Measurements from ENCODE around the gene CHST7.

Gene CHST7

DNA sequence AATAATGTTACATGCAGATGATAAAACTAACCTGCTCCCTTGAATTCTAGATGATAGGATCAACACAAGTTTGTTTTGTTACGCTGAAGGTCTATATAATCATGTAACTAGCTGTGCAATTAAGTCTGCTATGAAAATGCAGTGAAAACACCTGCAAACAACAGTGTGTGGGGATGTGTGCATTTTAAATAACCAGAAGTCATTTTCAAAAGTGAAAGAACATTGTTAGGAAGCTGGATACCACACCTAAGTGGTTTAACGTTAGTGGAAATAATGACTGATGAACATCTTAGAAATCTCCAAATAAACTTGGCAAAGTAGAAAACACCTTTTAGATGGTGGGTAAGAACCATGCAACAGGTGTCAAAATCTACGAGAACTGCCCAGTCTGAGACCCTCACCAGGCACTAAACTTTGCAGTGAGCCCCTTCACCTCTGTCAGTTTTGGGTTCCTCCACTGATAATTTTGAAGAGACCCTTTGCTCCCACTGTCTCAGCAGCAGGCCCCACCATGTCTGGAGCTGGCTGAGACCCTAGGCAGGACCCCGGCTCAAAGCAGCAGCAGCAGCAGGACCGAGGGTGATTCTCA is 36.6 kb downstream of the CHST7 start:
- DNase-seq = no peak

DNA sequence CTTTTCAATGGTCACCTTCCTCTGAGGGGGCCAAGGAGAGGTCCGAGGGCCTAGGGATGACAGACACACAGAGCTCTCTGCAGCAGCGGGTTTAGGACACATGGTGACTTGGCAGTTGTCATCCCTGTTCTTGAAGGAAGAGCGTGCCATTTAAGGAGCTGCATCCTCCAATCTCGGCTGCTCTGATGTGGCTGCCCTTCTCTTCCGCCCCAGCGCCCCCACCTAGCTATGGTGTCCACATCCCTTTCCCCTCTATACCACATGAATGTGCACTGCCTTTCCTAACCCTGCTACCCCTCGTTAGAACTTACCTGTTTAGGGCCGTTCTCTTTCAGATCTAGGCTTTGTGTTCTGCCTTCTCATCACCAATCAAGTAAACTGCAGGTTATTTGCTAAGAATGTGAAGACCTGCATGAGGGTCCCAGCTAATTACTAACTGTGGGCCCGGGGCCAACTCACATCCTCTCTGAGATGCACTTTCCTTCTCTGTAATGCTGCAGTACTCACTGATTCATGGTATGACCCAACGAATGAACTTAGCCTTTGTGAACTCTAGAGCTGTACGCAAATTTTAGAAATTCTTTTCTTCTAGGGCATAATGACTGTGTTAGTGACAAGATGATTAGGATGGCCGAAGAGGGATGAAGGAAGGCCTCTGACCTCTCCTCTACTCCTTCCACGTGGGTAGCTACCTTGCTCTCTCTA is 38.2 kb downstream of the CHST7 start:
- no peak for DNase-seq

DNA sequence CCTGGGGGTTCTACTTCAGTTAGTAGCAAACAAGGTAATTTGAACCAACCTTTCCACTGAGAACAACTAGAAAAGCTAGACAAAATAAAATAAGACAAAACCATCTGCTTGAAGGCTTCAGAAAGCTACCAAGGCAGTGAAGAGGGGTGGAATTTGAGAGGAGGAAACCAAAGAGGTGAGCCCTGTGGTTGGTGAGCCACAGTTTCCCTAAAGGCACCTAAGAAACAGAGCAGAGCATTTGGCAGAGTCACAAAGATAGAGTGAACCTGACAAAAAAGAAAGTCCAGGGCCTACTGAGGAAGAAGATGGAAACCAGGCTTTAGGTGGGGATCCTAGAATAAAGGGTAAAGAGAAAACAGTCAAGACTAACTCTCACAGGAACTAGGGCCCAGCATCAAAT is 44.3 kb downstream of the CHST7 start:
- no peak for DNase-seq

DNA sequence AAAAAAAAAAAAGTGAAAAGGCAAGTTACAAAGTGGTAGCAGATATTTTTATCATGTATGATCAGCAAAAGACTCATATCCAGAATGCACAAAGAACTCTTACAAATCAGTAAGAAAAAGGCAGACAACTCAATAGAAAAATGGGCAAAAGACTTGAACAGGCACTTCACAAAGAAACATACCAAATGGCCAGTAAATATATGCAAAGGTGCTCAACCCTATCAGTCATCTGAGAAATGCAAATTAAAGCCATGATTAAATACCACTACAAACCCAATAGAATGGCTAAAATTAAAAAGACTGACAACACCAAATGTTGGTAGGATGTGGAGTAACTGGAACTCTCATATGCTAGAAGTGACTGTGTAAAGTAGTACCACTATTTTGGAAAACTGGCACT is 45.4 kb downstream of the CHST7 start:
- no peak for DNase-seq

DNA sequence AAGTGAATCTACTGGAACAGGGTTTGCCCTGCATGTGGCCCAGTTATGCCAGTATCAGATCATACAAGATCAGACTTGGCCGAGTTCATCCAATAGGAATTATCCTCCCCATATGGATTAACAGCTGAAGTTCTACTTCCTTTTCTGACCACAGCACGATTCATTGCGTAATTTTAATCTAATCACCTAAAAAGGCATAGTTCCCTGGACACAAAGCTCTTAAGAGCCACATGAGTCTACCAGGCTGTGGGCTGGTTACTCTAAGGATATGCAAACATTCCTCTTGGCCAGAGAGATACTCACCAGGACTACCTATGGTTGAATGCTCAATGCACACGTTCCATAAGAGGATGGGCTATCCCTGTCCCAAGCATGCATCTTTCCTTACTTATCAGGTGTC is 46.9 kb downstream of the CHST7 start:
- DNase-seq = no peak

DNA sequence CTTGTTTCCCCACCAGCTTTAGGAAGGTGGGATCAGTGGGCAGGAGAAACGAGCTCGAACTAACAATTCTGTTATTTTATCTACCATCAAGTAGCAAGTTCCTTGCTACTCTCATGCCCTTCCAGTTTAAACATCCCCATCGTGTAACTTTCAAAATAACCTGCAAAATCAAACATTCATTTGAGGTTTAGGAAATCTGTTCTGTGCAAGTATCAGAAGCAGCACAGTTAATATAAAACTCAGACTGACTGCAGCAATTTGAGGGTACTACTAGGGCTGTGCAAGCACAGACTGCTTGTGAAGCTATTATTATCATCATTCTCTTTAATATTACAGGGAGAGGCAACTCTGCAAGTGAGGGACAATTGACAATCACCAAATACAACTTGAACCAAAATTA is 48.0 kb downstream of the CHST7 start:
- no peak for DNase-seq

DNA sequence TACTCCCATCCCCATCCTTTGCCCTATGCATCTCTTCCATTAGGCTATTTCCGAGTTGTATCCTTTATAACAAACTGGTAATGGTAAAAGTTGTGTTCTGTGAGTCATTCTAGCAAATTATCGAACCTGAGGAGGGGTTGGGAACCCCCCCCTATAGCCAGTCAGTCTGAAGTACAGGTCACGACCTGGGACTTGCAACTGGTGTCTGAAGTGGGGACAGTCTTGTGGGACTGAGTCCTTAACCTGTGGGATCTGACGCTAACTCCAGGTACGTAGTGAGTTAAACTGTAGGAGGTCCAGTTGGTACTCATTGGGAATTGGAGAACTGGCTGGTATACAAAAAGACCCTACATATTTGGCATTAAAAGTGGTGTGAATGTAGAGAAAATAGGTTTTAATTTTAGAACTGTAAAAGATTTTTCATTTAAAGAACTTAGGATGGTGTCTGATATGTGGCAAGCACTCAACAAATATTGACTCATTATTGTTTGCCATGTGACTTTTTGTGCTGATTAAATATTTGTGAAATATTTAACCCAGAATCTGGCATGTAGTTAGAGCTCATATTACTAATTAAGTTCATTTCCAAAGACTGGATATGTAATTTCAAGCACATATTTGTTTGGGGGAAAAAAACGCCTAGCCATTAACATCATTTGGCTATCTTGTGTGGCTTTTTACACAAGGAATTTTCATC is 50.7 kb downstream of the CHST7 start:
- no peak for DNase-seq

DNA sequence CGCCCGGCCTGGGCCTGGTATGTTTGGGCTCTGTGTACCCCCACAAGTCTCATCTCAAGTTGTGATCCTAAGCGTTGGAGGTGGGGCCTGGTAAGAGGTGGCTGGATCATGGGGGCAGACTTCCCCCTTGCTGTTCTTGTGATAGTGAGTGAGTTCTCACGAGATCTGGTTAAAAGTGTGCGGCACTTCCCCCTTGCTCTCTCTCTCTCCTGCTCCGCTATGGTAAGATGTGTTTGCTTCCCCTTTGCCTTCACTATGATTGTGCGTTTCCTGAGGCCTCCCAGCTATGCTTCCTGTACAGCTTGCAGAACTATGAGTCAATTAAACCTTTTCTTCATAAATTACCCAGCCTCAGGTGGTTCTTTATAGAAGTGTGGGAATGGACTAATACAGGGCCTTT is 53.0 kb downstream of the CHST7 start:
- DNase-seq = no peak

DNA sequence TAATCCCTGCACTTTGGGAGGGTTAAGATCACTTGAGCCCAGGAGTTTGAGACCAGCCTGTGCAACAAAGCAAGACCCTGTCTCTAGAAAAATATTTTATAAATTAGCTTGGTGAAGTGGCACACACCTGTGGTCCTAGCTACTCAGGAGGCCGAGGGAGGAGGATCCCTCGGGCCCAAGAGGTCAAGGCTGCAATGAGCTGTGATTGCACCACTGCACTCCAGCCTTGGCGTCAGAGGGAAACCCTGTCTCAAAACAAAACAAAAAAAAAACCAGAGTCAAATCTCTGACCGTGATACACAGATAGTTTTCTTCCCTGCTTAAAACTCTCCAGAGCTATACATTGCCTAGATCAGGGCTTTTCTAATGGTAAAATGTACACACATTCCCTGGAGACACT is 53.5 kb downstream of the CHST7 start:
- DNase-seq = no peak

DNA sequence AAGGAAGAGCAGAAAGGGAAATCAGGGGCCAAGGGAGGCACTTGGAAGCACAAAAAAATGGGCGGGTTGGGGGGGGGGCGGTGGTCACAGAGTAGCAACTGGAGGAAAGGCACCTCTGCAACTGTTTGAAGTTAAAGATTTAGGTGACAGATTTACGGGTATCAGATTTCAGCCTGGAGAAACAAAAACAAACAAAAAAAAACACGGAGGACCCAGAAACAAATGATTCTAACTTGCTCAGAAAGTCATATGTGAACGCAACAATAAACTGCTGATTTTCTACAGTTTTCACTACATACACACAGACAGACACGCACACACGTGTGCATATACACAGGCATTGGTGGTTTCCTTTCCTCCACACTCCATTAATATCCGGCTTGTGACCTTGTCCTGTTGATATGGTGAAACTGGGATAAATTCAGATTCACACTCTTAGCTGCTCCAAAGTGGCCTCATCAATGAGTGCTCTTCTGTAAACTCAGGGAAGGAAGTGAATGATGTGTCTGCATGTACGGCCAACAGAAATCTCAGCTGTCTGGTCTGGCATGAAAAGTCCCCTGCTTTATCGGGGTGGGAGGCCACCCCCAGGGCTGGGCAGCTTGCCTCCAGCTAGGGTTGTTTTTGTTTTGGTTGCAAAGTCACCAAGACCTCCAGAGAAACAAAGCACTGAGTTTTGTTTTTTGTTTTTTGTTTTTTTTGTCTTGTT is 54.3 kb downstream of the CHST7 start:
- DNase-seq = no peak

DNA sequence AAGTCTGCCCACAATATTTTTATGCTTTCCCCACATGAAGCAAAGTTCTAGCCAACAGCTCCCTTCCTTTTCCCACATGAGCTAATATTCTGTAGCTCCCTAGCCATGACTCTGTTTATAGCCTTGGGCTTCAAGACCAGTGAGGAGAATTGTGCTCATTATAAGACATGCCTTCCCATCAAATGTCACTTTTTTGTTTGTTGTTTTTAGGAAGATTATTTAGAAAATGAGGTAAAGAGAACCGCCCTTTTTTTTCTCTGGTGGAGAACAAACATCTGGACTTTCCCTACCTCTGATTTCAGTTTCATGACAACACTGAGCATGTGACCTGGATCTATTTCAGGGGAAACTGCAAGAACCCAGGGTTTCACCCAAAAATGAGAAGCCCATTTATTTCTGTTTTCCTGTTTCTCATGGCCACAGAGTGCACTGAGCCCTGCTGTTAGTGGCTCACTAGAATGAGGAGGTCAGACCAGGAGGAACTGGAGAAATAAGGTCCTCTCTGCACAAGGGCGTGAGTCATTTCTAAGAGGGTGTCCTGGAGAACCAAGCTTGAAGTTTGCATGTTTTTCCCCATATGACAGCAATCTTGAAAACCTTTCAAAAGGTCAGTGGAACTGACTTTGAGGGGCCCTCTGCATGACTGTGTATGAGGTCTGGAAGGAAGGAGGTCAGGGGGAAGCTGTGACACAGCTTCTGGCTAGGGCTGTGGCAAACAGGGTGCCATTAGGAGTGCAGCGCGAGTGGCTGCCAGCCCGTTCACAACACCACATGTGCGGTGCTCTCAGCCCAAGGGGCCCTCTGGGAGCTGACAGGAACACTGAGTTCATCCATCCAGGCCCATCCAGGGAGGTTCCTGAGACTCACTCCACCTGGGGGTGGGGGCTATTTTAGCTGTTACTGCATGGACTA is 55.2 kb downstream of the CHST7 start:
- no peak for DNase-seq

DNA sequence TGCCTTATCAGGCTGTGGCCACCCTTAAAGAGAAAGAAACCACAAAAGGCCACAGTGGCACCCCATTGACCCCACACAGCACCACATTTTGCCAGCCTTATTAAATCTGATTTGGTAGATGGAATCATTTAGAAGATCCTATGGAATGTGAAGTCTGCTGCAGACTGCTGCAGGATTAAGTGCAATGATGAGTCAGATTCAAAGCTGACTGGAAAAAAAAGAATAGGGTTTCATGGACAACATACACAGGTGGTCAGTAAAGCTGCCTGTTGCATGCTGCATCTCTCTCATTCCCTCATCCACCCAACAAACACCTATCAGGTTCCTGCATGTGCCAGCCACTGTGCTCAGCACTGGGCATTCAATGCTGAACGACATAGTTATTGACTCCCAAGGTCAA is 56.6 kb downstream of the CHST7 start:
- no peak for DNase-seq

DNA sequence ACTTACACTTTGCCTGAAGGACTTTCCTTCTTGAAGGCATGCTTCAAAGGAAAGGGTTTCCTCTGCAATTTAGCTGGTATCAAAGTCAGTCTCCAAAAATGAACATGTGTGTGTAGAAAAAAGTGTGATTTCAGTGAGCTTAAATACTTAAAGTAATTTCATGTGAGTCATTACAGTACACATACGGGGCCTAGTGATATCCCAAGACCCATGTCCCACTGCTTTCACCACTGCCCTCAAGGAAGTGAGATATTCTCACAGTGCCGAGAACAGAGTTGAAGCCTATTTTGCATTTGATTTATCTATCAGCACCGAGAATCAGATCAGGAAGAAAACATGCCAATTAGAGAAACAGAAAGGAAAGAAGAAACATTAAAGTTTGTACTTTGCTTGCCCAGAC is 61.0 kb downstream of the CHST7 start:
- DNase-seq = no peak

DNA sequence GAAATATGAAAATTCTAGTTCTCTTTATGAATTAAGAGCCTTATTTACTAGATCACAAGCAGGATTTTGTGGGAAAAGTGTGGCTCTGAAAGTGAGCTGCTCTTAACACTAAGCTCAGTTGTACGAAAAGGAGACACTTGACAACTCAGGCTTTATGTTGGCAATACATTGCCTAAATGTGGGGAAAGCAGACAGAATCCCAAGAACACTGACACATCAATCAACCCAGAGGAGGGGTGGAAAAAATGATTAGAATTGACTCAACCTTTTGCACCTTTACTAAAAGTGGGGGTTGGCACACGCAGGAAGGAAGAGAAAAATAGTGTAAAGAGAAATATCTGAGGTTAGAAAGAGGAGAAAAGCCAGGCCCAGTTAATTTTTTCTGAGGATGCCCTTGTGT is 61.6 kb downstream of the CHST7 start:
- DNase-seq = no peak

DNA sequence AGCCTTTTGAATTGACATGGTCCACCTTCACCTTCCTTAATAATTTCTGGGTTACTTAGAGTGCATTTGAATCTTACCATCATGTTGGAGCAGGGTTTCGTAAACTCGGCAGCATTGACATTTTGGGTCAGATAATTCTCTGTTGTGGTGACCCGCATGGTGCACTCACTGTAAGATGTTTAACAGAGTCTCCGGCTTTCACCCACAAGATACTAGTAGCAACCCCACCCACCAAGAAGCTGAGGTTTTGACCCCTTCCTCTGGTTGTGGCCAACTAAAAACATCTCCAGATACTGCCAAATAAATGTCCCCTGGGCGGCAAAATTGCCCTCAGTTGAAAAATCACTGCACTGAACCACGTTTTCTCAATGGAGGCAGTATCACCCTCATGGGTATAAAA is 62.7 kb downstream of the CHST7 start:
- no peak for DNase-seq

DNA sequence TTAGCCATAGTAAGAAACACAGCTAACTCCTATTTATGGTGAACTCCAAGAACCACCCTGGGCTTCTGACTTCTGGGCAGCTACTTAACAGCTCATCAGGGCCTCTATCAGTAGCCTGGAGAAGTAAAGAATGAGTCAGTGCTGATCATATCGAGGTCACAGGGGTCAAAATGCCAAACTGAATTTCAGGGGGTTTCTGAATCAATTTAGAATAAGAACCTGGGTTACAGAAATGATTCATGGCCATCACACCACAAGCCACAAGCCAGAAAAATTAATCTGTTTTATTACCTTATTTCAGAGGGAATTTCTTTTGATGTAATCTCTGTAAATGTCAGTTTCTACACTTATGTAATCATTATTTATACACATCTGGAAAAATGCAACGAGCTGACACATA is 64.4 kb downstream of the CHST7 start:
- no peak for DNase-seq

DNA sequence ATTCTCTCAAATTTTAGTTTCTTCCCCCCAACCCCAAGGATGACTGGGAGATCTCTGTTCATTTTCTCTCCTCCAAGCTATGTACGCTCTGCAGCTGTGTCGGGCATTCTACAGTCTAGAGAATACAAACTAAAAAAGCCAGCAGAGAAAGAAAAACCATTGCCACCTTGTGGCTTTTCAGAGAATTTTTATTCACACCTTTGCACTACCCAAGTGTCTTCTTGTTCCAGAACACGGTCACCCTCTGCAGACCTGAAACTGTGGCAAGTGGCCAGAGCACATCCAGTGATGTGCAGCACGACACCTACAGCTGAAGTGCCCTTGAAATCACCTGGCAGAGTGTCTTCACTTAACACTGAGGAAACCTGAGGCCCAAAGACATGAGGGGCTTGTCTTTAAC is 68.6 kb downstream of the CHST7 start:
- peak in 1 of 2 donors; percentile 4 for DNase-seq

DNA sequence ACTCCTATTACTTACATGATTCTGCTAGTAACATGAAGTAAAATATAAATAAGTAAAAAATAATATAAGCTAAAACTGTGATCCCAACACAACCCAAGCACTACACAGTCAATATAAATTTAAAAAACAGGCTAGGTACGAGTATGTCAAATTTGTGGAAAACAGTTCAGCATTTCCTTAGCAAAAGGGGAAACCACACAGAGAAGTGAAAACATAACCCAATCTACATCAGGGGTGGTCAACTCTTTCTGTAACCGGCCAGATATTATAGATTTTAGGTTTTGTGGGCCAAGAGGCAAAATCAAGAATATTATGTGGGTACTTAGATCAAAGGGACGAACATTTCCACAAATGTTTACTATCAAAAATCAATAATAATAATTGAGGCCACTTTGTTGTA is 70.1 kb downstream of the CHST7 start:
- no peak for DNase-seq

DNA sequence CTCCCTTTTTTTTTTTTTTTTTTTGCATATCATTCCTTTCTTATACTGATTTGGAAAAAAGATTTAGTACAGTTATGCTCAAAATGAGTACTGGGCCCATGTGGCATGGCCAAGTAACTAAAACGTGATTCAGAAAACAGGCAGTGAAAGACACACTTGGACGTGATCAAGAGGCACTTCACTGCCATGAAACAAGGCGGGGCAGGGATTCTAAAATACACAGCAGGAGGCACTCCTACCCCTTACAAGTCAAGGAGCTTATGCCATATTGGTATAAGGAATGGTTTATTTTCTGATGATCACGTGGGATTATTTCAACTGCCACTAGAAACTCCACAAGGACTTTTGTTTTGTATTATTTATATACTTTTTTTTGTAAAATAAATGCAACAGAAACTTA is 72.0 kb downstream of the CHST7 start:
- no peak for DNase-seq

DNA sequence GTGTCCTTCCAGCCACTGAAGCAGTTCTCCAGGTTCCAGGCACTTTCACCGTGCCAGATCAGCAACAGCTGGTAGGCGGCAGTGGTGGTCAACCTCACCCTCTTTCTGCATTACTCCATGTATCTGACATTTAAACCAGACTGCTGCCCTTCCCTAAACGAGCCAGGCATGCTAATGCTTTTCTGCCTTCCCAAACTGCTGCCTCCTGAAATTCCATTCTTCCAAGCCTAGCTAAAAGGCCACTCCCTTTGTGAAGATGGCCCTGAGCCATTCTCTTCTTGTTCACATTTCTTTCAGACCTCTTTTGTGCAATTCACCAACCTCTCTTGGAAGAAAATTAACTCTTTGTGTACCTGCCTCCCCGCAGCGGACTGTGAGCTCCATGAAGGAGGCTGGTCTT is 73.7 kb downstream of the CHST7 start:
- DNase-seq = no peak
